Stimulated activated CD8-positive, alpha-beta memory T cell treated with anti-CD3 and anti-CD28 coated beads, Interleukin-4, amount 100 ng/mL, for 1 hour (primary cell): ENCODE data around the gene HIF3A.
A peak's percentile ranks its signal among the peaks of the same experiment; 100 is the strongest.
"Not testable (repeated sequence)": the region's sequence is repeated elsewhere in the genome, so short reads cannot be mapped to it uniquely, and the experiment has no call there.

Experiments used
- DNase-seq, 2 donors: peaks; one replicate each; pipeline ENCODE4 v3.0.0-alpha.2; 2020; ENCODE audit warnings: low read depth in 2 of 2, low spot score in 1 of 2

The HIF3A gene

DNA sequence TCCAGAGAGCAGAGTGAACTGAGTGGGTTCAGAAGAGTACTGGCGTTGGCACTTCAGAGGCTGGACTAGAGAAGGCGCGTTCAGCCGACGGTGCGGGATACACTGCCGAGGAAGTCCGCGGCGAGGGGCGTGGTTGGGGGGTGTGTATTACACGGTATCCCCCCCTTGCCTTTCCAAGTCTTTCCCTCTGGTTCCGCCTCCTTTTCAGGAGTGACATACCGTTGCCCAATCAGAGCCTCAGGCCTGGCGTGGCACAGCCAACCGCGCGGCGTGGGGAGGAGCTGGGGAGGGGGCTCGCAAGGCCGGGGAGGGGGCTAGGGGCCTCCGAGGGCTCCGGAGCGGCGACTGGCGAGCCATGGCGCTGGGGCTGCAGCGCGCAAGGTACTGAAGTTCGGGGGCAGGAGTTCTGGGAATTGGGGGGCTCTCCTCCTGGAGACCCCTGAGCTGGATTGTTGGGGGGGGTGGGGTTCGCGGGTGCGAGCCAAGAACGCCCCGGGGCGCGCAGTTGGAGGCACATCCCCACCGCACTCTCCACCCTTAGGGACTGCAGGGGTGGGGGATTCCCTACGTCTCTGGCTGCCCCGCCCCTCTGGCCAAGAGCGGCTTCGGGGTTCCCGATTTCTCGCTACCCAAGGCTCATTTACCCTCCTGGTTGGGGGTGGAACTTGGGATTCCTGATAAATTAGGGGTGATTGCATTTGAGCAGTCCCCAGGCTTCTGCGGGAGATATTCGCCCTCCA, at the start of gene HIF3A:
HIF3A (plus strand) TSS at position 321 of the 740 bp plus-strand sequence; CDS start at position 356, 35 bp downstream.
- no peak for DNase-seq

DNA sequence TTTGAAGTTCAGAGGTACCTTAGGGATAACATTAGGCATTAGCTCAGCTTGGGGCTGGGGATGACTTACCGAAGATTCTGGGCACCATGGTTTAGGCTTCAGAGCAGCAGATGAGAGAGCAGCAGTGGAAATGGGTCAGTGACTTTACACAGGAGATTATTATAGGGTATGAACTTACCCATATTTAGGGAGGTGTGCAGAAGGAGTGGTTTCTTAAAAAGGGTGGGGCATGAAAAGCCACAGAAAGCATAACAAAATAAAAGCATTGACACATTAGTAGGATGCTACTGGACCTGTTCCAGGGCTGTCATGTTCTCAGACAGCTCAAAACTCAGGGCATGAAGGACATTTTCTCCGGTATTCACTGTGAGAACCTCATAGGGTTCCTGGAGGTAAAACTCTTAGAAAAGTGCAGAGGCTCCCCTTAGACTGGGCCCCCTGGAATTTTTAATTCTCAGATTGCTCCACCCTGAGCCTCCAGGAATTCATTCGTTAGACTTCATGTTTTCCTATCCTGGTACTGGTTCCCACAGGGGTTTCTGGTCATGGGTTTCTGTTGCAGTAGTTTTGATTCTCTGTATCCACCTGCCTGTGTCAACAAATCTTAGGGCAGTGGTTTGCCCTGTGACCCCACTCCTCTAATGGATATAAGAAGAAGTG, 46.6 kb upstream of the HIF3A start:
- DNase-seq: no peak

DNA sequence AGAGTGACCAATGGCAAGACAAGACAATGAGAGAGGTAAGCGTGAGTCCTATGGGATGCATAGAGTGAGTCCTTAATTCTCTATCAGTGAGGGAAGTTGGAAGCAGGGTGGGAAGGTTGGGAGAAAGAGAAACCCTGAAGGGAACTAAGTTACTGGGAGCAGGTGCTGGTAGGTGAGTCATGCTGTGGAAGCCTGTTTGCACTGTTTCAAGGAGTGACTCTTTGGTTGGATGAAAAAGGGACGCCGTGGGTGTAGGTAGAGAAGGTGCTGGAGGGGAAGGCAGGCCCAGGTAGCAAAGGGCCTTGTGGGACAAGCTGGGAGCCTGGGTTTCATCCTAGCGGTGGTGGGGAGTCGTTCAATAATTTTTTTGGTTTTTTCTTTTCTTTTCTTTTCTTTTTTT, 45.4 kb upstream of the HIF3A start:
- DNase-seq: no peak

GRCh38 chr19:46254776-46255175, 42.1 kb upstream of the HIF3A start:
- no peak for DNase-seq

GRCh38 chr19:46256855-46257254, 40.0 kb upstream of the HIF3A start:
- no peak for DNase-seq

DNA sequence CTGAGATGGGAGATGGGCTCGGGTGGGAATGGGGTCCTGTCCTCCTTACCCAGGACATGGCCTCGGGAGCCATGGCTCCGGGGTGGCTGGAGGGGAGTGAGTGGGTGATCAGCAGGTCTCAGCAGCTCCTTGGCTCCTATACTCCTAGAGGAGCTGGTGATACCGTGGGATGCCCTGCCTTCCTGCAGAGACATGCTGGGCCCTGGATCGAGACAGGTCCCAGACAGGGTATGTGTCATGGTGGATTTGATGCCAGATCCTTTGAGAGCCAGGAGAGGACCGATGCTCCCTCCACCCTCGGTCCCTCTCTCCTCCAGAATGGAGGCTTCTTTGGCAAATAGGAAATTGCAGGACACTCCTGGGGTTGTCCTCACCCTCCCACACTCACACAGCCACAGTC, 35.3 kb upstream of the HIF3A start:
- not testable (repeated sequence) for DNase-seq

- DNase-seq: peak; percentile 15 to 25
Measured at GRCh38 chr19:46262684-46263296, 34.1 kb upstream of the HIF3A start.

DNA sequence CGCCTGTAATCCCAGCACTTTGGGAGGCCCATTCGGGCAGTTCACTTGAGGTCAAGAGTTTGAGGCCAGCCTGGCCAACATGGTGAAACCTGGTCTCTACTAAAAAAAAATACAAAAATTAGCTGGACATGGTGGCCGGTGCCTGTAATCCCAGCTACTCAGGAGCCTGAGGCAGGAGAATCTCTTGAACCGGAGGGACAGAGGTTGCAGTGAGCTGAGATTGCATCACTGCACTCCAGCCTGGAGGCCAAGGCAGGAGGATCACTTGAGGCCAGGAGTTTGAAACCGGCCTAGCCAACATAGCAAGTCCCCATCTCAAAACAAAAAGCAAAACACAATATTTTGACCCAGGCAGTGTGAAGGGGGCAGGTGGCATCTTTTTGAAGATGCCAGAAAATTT, 32.0 kb upstream of the HIF3A start:
- not testable (repeated sequence) for DNase-seq

DNA sequence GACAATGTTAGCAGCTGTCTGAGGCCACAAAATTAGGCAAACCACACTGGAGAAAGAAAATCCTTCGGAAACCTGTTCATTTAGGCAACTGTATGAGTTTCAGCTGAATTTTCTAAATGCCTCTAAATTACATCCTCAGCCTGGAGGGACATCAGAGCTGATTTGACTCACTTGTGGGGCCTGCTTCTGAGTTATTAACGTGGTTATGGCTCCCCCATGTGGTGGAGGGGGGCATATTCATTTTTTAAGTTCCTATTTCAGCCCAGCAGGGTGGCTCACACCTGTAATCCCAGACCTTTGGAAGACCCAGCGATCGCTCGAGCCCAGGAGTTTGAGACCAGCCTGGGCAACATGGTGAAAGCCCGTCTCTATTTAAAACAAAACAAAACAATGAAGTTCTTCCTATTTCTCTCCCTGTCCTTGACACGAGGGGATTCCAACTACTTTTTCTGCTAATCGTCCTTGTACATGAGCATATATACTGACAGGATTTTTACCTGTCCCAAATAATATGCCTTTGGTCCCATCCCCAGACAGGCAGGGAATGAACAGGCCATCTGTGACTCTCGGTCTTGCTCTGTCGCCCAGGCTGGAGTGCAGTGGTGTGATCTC, 31.5 kb upstream of the HIF3A start:
- peak; percentile 35 to 55 for DNase-seq

GRCh38 chr19:46269101-46269500, 27.7 kb upstream of the HIF3A start:
- DNase-seq: no peak

GRCh38 chr19:46270521-46271256, 26.2 kb upstream of the HIF3A start:
- no peak for DNase-seq

DNA sequence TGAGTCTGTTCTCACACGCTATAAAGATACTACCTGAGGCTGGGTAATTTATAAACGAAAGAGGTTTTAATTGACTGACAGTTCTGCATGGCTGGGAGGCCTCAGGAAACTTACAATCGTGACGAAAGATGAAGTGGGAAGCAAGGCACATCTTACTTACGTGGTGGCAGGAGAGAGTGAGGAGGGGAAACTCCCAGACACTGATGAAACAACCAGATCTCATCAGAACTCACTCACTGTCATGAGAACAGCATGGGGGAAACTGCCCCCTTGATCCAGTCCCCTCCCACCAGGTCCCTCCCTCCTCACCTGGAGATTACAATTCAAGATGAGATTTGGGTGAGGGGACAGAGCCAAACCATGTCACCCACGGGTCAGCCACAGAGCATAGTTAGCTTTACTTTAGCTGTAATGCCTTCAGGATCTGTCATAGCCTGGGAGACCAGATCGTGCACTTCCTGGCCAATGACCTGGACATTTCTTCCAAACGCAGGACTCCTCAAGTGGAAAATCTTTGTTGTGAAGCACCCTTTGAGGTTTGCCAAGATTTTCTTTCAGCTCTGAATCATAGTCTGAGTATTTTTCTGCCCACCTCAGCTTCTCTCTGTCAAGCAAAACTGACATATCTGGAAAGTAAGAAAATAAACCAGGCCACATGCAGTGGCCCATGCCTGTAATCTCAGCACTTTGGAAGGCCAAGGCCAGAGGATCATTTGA, 25.2 kb upstream of the HIF3A start:
- no peak for DNase-seq

DNA sequence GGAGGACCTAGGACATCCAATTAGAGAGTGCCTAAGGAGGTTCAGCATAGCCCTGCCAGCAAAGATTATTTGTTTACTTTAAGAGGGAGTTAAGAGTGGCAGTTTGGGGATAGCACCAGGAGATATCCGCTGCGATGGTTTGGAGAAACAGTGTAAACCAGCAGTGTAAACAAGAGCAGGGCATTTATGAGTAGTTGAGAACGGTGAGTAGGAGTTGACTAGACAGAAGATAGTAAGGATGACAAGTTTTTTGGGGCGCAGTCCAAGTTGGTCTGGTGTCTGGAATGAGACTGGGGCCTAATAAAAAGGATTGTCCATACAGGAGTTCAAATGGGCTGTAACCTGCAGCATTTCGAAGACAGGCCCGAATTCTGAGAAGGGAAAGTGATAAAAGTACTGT, 22.9 kb upstream of the HIF3A start:
- DNase-seq: not testable (repeated sequence)

DNA sequence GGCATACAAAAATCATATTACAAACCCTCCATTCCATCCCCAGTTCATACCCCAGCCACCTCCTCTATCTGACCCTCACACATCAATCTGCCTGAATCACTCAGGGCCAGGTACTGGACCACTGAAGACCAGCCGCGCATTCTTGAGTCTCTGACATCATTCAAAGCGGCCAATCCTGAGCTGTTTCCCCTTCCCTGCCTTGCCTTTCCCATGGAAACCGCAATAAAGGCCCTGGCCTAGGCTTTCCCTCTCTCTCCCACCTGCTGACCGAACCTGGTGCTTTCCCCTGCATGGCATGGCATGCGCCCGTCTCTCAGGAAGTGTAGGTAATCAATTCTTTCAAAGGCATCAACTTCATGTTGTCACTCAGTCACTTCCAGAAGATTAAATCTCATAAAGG, 17.7 kb upstream of the HIF3A start:
- DNase-seq: no peak

- no peak for DNase-seq
Measured at GRCh38 chr19:46283771-46284170, 13.1 kb upstream of the HIF3A start.

GRCh38 chr19:46284635-46285034, 12.2 kb upstream of the HIF3A start:
- DNase-seq: no peak

DNA sequence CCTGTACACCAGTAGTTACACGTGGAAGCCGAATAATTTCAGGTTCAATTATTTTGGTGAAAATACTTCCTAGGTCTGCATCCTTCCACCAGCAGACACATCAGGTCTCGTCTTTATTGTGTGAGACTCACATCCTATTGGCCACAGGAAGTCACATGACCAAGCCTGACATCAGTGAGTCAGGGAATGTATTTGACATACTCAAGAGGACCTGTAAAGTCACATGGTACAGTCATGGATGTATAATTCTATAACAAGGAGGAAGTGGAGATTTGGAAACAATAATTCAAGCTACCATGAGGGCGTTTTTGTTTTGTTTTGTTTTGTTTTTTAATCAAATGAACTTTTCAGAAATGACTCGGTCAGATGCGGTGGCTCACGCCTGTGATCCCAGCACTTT, 9.3 kb upstream of the HIF3A start:
- no peak for DNase-seq

DNA sequence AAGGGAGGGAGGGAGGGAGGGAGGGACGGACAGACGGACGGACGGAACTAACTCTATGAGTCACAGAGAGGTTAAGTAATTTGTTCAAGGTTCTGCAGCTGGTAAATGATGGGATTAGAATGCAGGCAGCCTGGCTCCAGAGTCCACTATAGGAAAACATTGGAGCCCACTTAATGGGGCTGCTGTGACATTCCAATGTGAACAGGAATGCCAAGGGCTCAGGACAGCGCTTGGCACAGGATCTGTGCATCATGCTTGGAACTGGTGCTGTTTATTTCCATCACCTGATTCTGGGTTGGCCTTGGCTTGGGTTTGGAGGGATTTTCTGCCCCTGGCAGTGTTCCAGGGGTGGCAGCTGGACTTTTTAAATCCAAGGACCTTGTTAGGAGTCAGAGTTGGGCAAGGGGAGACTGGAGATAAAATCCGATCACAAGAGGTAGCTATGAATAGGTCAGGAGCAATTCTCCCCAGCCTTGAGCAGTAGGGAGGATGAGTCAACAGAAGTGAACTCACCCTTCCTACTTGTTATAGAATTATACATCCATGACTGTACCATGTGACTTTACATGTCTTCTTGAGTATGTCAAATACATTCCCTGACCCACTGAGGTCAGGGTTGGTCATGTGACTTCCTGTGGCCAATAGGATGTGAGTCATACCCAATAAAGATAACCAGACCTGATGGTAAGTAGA, 7.8 kb upstream of the HIF3A start:
- no peak for DNase-seq

DNA sequence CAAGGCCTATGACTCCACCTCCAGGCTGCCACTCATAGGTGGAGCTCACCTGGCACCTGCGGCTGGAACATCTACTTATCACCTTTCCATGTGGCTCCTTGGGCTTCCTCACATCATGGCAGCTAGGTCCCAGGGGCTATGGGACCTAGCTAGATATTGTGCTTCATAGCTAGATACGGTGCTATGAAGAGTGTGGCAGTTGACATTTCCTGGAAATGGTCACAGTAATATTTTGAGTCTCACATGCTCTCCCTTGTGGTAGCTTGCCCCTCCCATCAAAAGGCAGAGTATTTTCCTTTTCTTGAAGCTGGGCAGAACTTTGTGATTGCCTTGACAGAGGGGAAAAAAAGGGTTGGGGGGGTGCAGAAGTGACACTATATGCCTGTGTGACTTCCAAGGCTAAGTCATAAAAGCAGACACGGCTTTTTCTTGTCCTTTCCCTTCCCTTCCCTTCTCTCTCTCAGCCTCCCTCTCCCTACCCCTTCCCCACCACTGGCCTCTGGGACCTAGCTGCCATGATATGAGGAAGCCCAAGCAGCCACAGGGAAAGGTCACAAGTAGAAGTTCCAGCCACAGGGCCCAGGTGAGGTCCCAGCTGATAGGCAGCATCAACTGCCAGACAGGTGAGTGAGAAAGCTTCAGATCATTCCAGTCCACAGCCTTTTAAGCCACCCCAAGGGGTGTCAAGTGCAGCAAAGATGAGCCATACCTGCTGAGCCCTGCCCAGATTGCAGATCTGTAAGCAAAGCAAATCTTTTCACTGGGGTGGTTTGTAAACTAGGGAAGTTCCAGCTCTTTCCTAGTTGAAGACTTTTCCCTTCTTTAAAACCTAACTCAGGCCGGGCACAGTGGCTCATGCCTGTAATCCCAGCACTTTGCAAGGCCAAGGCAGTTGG, 6.9 kb upstream of the HIF3A start:
- DNase-seq: no peak
